Cardiac septum (tissue), 1 donor: ENCODE measurements around the gene TBC1D17. TPM values are rescaled to one million over a fixed set of nuclear protein-coding genes. Genes with fewer than 3 reads are reported as not detected.
"Not testable (repeated sequence)": the region's sequence is repeated elsewhere in the genome, so short reads cannot be mapped to it uniquely, and the experiment has no call there.

ENCODE experiments used
- DNase-seq: peaks from one replicate; pipeline ENCODE4 v3.0.0-alpha.2; 2020; ENCODE audit warnings: low spot score
- intact Hi-C: fragments of 100-400 bp; cut with DNase I; formaldehyde crosslinking; loops from one replicate; pipeline ENCODE4 v1.14.0; 2022
- total RNA-seq: library from RNA; stranded (reverse); fragmentation: NEBNext Ultra II Directional; extraction: Animal tissue kit (Norgen Biotek cat#: 25700); gene quantifications from one replicate; pipeline ENCODE4 v1.2.1, GENCODE V29; 2021
- donor health status: DM: no; HTN: no; CAD: no.

The TBC1D17 gene
- total RNA-seq, 1 donor from 2014 or later: 48.0 TPM

GRCh38 chr19:49907745-49908446, 30.4 kb downstream of the TBC1D17 start:
- no peak for DNase-seq
- intact Hi-C loops: no loop called here

- no peak for DNase-seq
- intact Hi-C loops: no loop called here
These were observed 31.2 kb downstream of the TBC1D17 start for GRCh38 chr19:49908480-49909420.

GRCh38 chr19:49910179-49910578, 32.7 kb downstream of the TBC1D17 start:
- intact Hi-C loops: no loop called here
- no peak for DNase-seq

DNA sequence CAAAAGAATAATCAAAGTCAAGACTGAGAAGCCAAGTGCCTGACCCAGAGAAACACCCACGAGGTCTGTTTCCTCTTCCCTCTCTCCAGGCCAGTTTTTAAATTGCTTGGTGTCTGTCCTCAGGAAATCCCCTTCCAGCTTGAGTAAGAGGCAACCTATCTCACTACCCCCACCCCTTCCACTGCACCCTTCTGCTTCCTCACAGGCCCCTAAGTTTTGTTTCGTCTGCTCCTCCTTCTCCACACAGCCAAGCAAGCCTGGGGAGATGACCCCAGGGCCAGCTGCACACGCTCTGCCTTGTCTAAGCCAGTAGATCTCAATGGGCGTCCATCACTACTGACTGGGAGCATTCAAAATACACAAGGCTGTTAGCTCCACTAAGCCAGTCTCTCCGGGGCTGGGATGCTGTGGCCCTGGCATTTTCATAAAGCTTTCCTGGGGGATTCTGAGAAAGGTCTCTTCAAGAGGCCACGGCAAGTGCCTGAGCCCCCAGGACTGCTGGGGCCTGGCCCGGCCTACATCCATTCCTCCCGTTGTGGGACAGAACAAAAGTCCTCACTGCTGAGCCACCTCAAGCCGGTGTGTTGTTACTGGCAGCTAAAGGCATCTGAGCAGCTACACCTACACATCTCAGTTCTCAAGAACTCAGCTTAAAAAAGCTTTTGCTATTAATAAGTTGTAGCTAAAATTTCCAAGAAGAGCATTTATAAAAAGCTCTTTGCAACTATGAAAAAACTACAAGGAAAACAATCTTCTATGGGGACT, 34.1 kb downstream of the TBC1D17 start:
- intact Hi-C loops: no loop called here
- DNase-seq: no peak

- intact Hi-C loops: no loop called here
- DNase-seq: no peak
These were observed 35.6 kb downstream of the TBC1D17 start for GRCh38 chr19:49912965-49913685.

- DNase-seq: no peak
- intact Hi-C loops: no loop called here
These were observed 36.2 kb downstream of the TBC1D17 start for GRCh38 chr19:49913720-49914119.

GRCh38 chr19:49915271-49915670, 37.8 kb downstream of the TBC1D17 start:
- intact Hi-C loops: no loop called here
- no peak for DNase-seq

GRCh38 chr19:49916839-49917733, 39.6 kb downstream of the TBC1D17 start:
- DNase-seq: no peak
- intact Hi-C loops: no loop called here

DNA sequence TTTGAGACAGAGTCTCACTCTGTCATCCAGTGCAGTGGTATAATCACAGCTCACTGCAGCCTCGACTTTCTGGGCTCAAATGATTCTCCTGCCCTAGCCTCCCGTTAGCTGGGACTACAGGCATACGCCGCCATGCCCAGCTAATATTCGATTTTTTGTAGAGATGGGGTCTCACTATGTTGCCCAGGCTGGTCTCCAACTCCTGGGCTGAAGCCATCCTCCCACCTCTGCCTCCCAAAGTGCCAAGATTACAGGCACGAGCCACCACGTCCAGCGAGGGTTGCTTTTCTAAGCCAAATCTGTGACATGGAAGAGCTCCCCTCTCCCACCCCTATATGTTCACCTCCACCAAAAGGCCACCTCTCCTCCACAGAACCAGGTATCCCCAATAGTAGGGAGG, 40.6 kb downstream of the TBC1D17 start:
- no peak for DNase-seq
- intact Hi-C loops: no loop called here

GRCh38 chr19:49920624-49921363, 43.3 kb downstream of the TBC1D17 start:
- no peak for DNase-seq
- intact Hi-C loops: no loop called here

GRCh38 chr19:49921871-49922795, 44.6 kb downstream of the TBC1D17 start:
- intact Hi-C loops: no loop called here
- no peak for DNase-seq

- intact Hi-C loops: no loop called here
- DNase-seq: no peak
These were observed 45.8 kb downstream of the TBC1D17 start for GRCh38 chr19:49923055-49924003.

- intact Hi-C loops: no loop called here
- DNase-seq: no peak
These were observed 46.7 kb downstream of the TBC1D17 start for GRCh38 chr19:49924004-49924880.

- DNase-seq, intact Hi-C loops: not testable (repeated sequence)
These were observed 47.3 kb downstream of the TBC1D17 start for GRCh38 chr19:49924881-49925210.

DNA sequence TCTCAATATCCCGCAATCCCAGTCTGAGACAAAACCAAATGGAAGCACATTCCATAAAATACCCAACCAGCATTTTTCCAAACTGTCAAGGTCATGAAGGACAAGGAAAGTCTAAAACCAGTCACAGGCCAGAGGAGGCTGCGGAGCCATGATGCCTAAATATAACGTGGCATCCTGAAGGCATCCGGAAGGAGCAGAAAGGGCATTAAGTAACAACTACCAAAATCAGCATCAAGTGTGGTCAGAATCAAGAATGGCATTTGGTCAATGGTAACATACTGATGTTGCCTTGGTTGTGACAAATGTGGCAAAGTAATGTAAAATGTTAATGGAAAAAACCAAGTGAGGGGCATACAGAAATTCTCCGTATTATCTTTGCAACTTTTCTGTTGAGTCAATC, 48.0 kb downstream of the TBC1D17 start:
- intact Hi-C loops: no loop called here
- DNase-seq: no peak
